Nephron progenitor cell (in vitro differentiated cells): ENCODE measurements around the gene CTSL.

Experiments used
- DNase-seq: peaks from one replicate; pipeline ENCODE4 v3.0.0; 2021
- H3K27ac Mint-ChIP-seq: 2 replicates; pipeline ENCODE4 v1.8.0; 2021; ENCODE audit warnings: mild to moderate bottlenecking, moderate library complexity, mixed read lengths
- H3K27me3 Mint-ChIP-seq: 2 replicates; pipeline ENCODE4 v1.8.0; 2021; ENCODE audit warnings: mild to moderate bottlenecking, low read depth, mixed read lengths; ENCODE audit not compliant: poor library complexity
- H3K36me3 Mint-ChIP-seq: 2 replicates; pipeline ENCODE4 v1.8.0; 2021; ENCODE audit warnings: low read depth, mixed read lengths
- H3K4me1 Mint-ChIP-seq: 2 replicates; pipeline ENCODE4 v1.8.0; 2021; ENCODE audit warnings: mixed read lengths
- H3K4me3 Mint-ChIP-seq: 2 replicates; pipeline ENCODE4 v1.8.0; 2021; ENCODE audit warnings: mild to moderate bottlenecking, moderate library complexity, mixed read lengths
- H3K9me3 Mint-ChIP-seq: 2 replicates; pipeline ENCODE4 v1.8.0; 2021; ENCODE audit warnings: mild to moderate bottlenecking, moderate library complexity, mixed read lengths
- CTCF ChIP-seq: fragments of 200-600 bp; sonication (generic); IDR thresholded peaks from 2 replicates; pipeline ENCODE4 v1.5.0; 2021; ENCODE audit warnings: antibody characterized with exemption

The CTSL gene

GRCh38 chr9:87685871-87686519, 39.9 kb upstream of the CTSL start:
- DNase-seq = peak; percentile 25
- peaks cover 29% of the 10 kb centered on the region for H3K9me3 Mint-ChIP-seq
- H3K36me3 Mint-ChIP-seq = peaks cover 55% of the 10 kb centered on the region
- no peak for TF ChIP-seq CTCF
- peak overlapping the region; percentile 26 for H3K4me3 Mint-ChIP-seq
- H3K4me1 Mint-ChIP-seq = peaks cover 20% of the 10 kb centered on the region
- peak overlapping the region; percentile 86 for H3K27ac Mint-ChIP-seq
- H3K27me3 Mint-ChIP-seq = no peaks in the 10 kb centered on the region

- peak overlapping the region; percentile 86 for H3K27ac Mint-ChIP-seq
- peaks cover 20% of the 10 kb centered on the region for H3K4me1 Mint-ChIP-seq
- TF ChIP-seq CTCF = no peak
- no peak overlapping the region for H3K4me3 Mint-ChIP-seq
- peaks cover 56% of the 10 kb centered on the region for H3K36me3 Mint-ChIP-seq
- DNase-seq = no peak
- H3K27me3 Mint-ChIP-seq = no peaks in the 10 kb centered on the region
- peaks cover 35% of the 10 kb centered on the region for H3K9me3 Mint-ChIP-seq
Measured at GRCh38 chr9:87686520-87687090, 39.3 kb upstream of the CTSL start.

GRCh38 chr9:87687207-87687606, 38.7 kb upstream of the CTSL start:
- TF ChIP-seq CTCF = no peak
- H3K9me3 Mint-ChIP-seq = peaks cover 41% of the 10 kb centered on the region
- DNase-seq = no peak
- no peaks in the 10 kb centered on the region for H3K27me3 Mint-ChIP-seq
- H3K4me1 Mint-ChIP-seq = peaks cover 20% of the 10 kb centered on the region
- no peak overlapping the region for H3K4me3 Mint-ChIP-seq
- peaks cover 56% of the 10 kb centered on the region for H3K36me3 Mint-ChIP-seq
- H3K27ac Mint-ChIP-seq = no peak overlapping the region

- Mint-ChIP-seq H3K27me3 (no peaks in the 10 kb centered on the region), H3K4me3 (no peak overlapping the region), H3K4me1 (peaks cover 19% of the 10 kb centered on the region), H3K27ac (no peak overlapping the region), H3K36me3 (peaks cover 84% of the 10 kb centered on the region), H3K9me3 (peaks cover 44% of the 10 kb centered on the region)
- DNase-seq = no peak
- no peak for TF ChIP-seq CTCF
Measured at GRCh38 chr9:87694236-87694755, 31.6 kb upstream of the CTSL start.

- H3K36me3 Mint-ChIP-seq = peaks cover 82% of the 10 kb centered on the region
- no peak for DNase-seq
- no peak for TF ChIP-seq CTCF
- H3K9me3 Mint-ChIP-seq = peaks cover 32% of the 10 kb centered on the region
- H3K4me3 Mint-ChIP-seq = no peak overlapping the region
- peaks cover 23% of the 10 kb centered on the region for H3K4me1 Mint-ChIP-seq
- H3K27ac Mint-ChIP-seq = peak overlapping the region; percentile 85
- H3K27me3 Mint-ChIP-seq = no peaks in the 10 kb centered on the region
Measured at GRCh38 chr9:87695523-87695922, 30.4 kb upstream of the CTSL start.

- H3K9me3 Mint-ChIP-seq = peaks cover 20% of the 10 kb centered on the region
- H3K4me1 Mint-ChIP-seq = peaks cover 27% of the 10 kb centered on the region
- no peak for TF ChIP-seq CTCF
- H3K27ac Mint-ChIP-seq = no peak overlapping the region
- H3K4me3 Mint-ChIP-seq = no peak overlapping the region
- peaks cover 71% of the 10 kb centered on the region for H3K36me3 Mint-ChIP-seq
- DNase-seq = no peak
- H3K27me3 Mint-ChIP-seq = no peaks in the 10 kb centered on the region
Measured at GRCh38 chr9:87696641-87697040, 29.3 kb upstream of the CTSL start.
